Naive thymus-derived CD8-positive, alpha-beta T cell (primary cell): Measurements from ENCODE around the gene ANO2. TPM values are rescaled to one million over a fixed set of nuclear protein-coding genes. Genes with fewer than 3 reads are reported as not detected.
A peak's percentile ranks its signal among the peaks of the same experiment; 100 is the strongest.

Source experiments
- ATAC-seq, 2 donors: fragments of 150-1000 bp; cut with Tn5 transposase in 1 of 2; sonication (Bioruptor Pico), chemical (Tn5 transposase) in 1 of 2; 1 replicate in 1 of 2; 2 replicates in 1 of 2; pipeline ENCODE4 v1.10.0; 2021; ENCODE audit warnings: mild to moderate bottlenecking in 2 of 2, moderate library complexity in 2 of 2
- POLR2A ChIA-PET: fragments of 350-600 bp; sonication (Branson Sonifier 250); formaldehyde crosslinking; loops from one replicate; lab custom pipeline; 2021; ENCODE audit warnings: antibody characterized with exemption; lab: Charles Lee
- DNase-seq, 10 donors: peaks; one replicate each; pipeline versions ENCODE4 v3.0.0 to v3.0.0-alpha.2; 2020 to 2022
- H3K27ac Mint-ChIP-seq, 10 donors: one replicate each; pipeline ENCODE4 v1.8.0; 2020 to 2022; ENCODE audit warnings: mild to moderate bottlenecking in 10 of 10, mixed read lengths in 10 of 10, moderate library complexity in 4 of 10, inconsistent platforms in 1 of 10
- H3K27me3 Mint-ChIP-seq, 5 donors: one replicate each; pipeline ENCODE4 v1.8.0; 2021 to 2022; ENCODE audit warnings: mixed read lengths in 5 of 5
- H3K36me3 Mint-ChIP-seq, 3 donors: one replicate each; pipeline ENCODE4 v1.8.0; 2020 to 2022; ENCODE audit warnings: mixed read lengths in 3 of 3, mild to moderate bottlenecking in 2 of 3, inconsistent platforms in 1 of 3
- H3K4me1 Mint-ChIP-seq, 4 donors: one replicate each; pipeline ENCODE4 v1.8.0; 2021 to 2022; ENCODE audit warnings: mixed read lengths in 4 of 4
- H3K4me3 Mint-ChIP-seq, 10 donors: one replicate each; pipeline ENCODE4 v1.8.0; 2020 to 2022; ENCODE audit warnings: mild to moderate bottlenecking in 10 of 10, mixed read lengths in 10 of 10, moderate library complexity in 6 of 10, inconsistent platforms in 1 of 10
- H3K9me3 Mint-ChIP-seq, 9 donors: one replicate each; pipeline ENCODE4 v1.8.0; 2020 to 2022; ENCODE audit warnings: mixed read lengths in 9 of 9, mild to moderate bottlenecking in 3 of 9, inconsistent platforms in 1 of 9, moderate library complexity in 1 of 9
- polyA plus RNA-seq, 3 donors: library from polyadenylated mRNA; unstranded; fragments of 300-500 nt; fragmentation: Illumina TruSeq; gene quantifications; one replicate each; pipeline ENCODE4 v1.2.3, GENCODE V29; 2021
- total RNA-seq, 8 experiments: library from RNA in 2 of 8; stranded (reverse) in 2 of 8; gene quantifications; one replicate each; pipeline ENCODE4 v1.2.3 and lab custom pipeline; 2021 to 2026

The ANO2 gene
- total and polyA plus RNA-seq, 5 experiments from 2014 or later, result not detected

DNA sequence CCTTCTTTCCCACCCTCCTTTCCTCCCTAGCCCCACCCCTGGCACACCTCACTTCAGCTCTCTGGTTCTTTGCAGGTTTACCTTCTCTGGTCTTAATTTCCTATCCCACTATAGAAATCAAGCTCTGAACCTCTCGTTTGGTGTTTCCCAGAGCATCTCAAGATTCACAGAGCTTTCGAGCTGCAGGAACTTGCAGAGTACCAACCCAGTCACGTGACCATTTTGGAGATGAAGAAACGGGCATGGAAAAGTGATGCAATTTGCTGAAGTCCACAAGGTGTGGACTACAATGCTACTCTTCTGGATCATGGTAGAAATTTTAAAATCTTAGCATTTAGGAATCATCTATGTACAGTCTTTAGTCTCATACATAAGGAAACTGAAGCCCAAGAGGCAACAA, 307.4 kb downstream of the ANO2 start:
- Mint-ChIP-seq H3K4me3 (no peak overlapping the region), H3K27me3 (peaks cover 6 to 28% (median 15%) of the 10 kb centered on the region in 5 donors), H3K27ac (no peak overlapping the region), H3K4me1 (peaks cover 0 to 6% (median 1%) of the 10 kb centered on the region in 4 donors), H3K9me3 (peaks cover 0 to 7% (median 0%) of the 10 kb centered on the region in 9 donors), H3K36me3 (no peaks in the 10 kb centered on the region)
- no peak for ATAC-seq
- POLR2A ChIA-PET, result no interaction called here
- DNase-seq, result no peak

DNA sequence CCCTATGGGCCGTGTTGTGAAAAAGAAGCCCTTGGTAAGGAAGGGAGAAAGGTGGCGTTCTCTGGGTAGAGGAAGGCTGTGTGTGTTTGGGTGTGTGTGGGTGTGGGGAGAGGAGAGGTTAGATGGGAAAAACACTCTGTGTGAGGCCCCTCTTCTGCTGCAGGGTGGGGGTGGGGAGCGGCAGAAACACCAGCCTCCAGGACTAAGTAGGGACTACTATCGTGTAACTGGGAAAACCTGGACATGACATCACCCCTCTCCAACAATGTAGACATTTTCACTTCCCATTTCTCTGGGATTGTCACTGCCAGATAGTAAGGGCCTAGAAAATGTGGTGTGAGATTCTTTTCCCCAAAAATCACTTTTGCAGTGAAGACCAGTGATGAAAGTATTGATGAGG, 308.2 kb downstream of the ANO2 start:
- Mint-ChIP-seq H3K9me3 (peaks cover 0 to 7% (median 0%) of the 10 kb centered on the region in 9 donors), H3K4me3 (no peak overlapping the region), H3K27ac (no peak overlapping the region), H3K27me3 (peaks cover 5 to 23% (median 16%) of the 10 kb centered on the region in 5 donors), H3K36me3 (no peaks in the 10 kb centered on the region), H3K4me1 (peaks cover 0 to 6% (median 1%) of the 10 kb centered on the region in 4 donors)
- POLR2A ChIA-PET, result no interaction called here
- DNase-seq, result no peak
- no peak for ATAC-seq

DNA sequence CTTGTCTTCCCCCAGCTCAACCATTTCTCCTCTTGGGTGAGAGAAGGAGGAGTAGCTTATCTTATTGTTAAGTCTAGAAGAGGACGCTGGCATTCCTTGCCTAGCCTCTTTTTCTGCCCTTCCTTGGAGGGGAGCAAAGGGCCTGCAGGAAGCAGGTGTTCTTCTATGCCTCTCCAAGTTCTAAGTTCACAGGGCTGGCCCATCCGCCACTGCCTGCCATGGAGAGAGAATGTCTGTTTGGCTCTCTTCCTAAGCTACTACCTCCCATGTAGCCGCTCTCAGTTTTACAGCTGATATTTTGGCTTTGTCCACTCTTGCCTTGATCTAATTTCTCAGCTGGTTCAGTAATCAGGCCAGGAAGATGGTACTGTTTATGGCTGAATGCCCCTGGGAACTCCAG, 312.0 kb downstream of the ANO2 start:
- Mint-ChIP-seq H3K36me3 (no peaks in the 10 kb centered on the region), H3K9me3 (no peaks in the 10 kb centered on the region), H3K27ac (no peak overlapping the region), H3K27me3 (peaks cover 3 to 34% (median 11%) of the 10 kb centered on the region in 5 donors), H3K4me1 (peaks cover 0 to 6% (median 2%) of the 10 kb centered on the region in 4 donors), H3K4me3 (no peak overlapping the region)
- no peak for ATAC-seq
- DNase-seq, result no peak
- POLR2A ChIA-PET, result no interaction called here

DNA sequence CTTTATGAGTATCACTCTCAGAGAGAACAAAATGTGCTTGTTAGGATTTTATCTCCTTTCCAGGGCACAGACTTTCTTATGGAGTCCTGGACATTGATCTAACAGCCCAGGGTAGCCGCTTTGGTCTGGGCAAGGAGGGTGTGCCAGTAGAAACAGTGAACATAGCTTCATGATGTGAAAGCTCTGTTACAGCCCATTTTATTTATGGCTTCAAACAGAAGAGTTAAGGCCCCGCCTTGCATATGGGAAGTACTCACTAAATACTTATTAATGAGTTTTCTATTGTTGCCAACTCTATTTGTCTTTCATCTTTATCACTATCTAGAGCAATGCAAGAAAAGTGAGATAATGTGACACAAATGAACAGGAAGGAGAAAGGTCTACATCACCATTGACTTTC, 312.6 kb downstream of the ANO2 start:
- peaks cover 3 to 34% (median 11%) of the 10 kb centered on the region in 5 donors for H3K27me3 Mint-ChIP-seq

DNA sequence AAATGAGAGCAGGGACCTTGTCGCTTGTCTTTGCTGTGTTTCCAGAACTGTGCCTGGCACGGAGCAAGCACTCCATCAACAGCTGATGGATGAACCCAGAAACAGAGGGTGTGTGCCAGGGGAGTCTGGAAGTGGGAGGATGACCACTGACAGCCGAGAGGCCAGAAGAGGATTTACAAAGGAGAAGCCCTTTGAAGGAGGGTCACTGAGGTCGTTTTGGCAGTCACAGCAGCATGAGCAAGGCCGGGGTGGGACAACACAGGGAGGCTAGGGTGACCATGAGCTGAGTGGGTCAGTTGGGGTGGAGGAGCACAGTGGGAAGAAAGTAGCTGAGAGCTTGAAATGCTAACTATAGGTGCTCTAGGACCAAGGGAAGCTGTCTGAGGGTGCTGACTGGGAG, 313.6 kb downstream of the ANO2 start:
- ATAC-seq, result no peak
- no peak overlapping the region for H3K4me3 Mint-ChIP-seq
- no peak overlapping the region for H3K27ac Mint-ChIP-seq
- H3K36me3 Mint-ChIP-seq, result no peaks in the 10 kb centered on the region
- POLR2A ChIA-PET, result no interaction called here
- H3K27me3 Mint-ChIP-seq, result peaks cover 3 to 34% (median 8%) of the 10 kb centered on the region in 5 donors
- H3K4me1 Mint-ChIP-seq, result peaks cover 0 to 5% (median 2%) of the 10 kb centered on the region in 4 donors
- no peak for DNase-seq
- no peaks in the 10 kb centered on the region for H3K9me3 Mint-ChIP-seq

More for the DNA sequence above, 312.6 kb downstream of the ANO2 start:
- Mint-ChIP-seq H3K36me3 (no peaks in the 10 kb centered on the region), H3K9me3 (no peaks in the 10 kb centered on the region), H3K4me3 (no peak overlapping the region), H3K4me1 (peaks cover 0 to 6% (median 2%) of the 10 kb centered on the region in 4 donors), H3K27ac (no peak overlapping the region)
- POLR2A ChIA-PET, result no interaction called here
- DNase-seq, result no peak
- ATAC-seq, result no peak

DNA sequence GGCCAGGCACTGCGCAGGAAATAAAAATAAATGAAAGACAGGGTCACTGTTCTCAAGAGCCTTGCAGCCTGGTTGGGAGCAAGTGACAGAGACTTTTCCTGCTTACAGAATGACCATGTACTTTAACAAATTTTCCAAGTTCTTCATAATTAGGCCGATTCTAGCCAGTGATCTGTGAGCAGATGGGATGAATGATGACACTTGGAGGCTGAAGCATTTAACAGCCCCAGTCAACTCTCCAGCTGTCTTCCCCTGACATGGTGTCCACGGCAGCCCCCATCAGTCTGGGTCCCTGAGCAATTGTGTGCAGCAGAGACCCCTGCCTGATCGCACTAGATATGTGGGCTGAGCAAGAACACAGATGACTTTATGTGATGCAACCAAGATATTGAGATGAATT, 314.3 kb downstream of the ANO2 start:
- Mint-ChIP-seq H3K36me3 (no peaks in the 10 kb centered on the region), H3K9me3 (no peaks in the 10 kb centered on the region), H3K4me3 (no peak overlapping the region), H3K4me1 (peaks cover 0 to 4% (median 0%) of the 10 kb centered on the region in 4 donors), H3K27ac (peak overlapping the region in 1 of 10 donors; percentile 44), H3K27me3 (peaks cover 3 to 41% (median 12%) of the 10 kb centered on the region in 5 donors)
- no peak for DNase-seq
- POLR2A ChIA-PET, result no interaction called here
- ATAC-seq, result no peak

DNA sequence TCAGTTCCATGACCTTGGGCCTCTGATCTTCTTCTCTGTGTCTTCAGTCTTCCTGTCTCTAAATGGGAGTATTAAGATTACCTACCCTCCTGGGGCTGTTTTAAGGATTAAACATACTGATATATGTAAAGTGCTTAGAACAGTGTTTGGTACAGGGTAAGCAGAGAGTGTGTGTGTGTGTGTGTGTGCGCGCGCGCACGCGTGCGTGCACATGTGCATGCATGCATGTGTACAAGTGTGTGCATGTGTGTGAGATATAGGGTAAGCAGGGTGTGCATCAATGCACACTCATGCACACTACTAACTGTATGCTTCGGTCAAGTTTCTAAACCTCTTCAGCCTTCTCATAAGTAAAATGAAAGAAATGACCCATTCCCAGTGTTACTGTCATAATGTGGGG, 316.6 kb downstream of the ANO2 start:
- Mint-ChIP-seq H3K27ac (no peak overlapping the region), H3K4me3 (no peak overlapping the region), H3K9me3 (no peaks in the 10 kb centered on the region), H3K36me3 (no peaks in the 10 kb centered on the region), H3K27me3 (peaks cover 0 to 46% (median 19%) of the 10 kb centered on the region in 5 donors), H3K4me1 (peaks cover 0 to 2% (median 0%) of the 10 kb centered on the region in 4 donors)
- ATAC-seq (no peak), DNase-seq (no peak)
- POLR2A ChIA-PET, result no interaction called here

DNA sequence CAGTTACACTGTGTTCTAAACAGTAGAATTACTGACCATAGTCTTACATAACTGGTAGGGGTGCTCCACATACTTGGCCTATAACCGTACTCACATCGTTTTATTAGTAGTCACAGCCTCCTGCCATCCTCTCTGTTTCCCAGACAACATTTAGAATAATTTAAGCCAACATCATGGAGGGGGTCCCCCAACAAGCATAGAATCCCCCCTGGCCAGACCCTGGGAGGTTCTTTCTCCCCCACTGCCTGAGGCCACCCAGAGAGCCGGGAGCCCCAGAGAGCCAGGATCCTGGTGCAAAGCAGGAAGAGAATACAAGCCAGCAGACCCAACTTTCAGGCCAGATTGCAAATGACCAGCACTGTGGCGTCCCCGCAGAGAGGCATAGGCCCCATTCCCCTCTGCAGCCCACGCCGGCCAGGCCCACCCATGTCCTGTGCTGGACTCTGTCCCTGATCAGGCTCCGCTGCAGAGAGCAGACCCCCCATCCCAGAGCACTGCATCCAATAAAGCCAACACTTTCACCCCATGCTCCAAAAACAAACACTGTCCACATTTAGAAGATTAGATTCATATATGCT, 317.9 kb downstream of the ANO2 start:
- Mint-ChIP-seq H3K27me3 (peaks cover 0 to 41% (median 15%) of the 10 kb centered on the region in 5 donors), H3K4me1 (peaks cover 0 to 2% (median 0%) of the 10 kb centered on the region in 4 donors), H3K36me3 (no peaks in the 10 kb centered on the region), H3K9me3 (no peaks in the 10 kb centered on the region), H3K27ac (no peak overlapping the region), H3K4me3 (no peak overlapping the region)
- POLR2A ChIA-PET, result no interaction called here
- no peak for ATAC-seq
- no peak for DNase-seq

DNA sequence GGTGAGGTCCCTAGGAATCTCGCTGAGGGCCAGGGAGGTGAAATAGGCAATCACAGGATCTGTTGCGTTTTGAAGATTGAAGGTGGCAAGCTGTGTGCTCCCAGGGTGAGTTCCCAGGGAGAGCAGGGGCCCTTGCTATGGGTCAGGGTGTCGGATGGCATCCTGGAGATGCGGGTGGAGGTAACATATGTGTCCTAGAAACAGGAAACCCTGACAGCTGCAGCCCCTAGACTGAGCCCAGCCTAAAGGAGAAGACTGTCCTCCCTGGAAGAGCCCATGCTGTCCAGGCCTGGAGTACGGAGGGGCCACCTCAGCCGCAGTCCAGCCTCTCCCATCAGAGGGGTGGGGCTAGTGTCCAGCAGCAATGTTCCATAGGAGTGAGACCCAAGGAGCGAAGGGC, 318.9 kb downstream of the ANO2 start:
- Mint-ChIP-seq H3K9me3 (no peaks in the 10 kb centered on the region), H3K27ac (peak overlapping the region in 1 of 10 donors; percentile 77), H3K27me3 (peaks cover under 1 to 41% (median 20%) of the 10 kb centered on the region in 5 donors), H3K4me1 (peaks cover 0 to 4% (median 0%) of the 10 kb centered on the region in 4 donors), H3K36me3 (no peaks in the 10 kb centered on the region), H3K4me3 (no peak overlapping the region)
- ATAC-seq (no peak), DNase-seq (no peak)
- POLR2A ChIA-PET, result no interaction called here

DNA sequence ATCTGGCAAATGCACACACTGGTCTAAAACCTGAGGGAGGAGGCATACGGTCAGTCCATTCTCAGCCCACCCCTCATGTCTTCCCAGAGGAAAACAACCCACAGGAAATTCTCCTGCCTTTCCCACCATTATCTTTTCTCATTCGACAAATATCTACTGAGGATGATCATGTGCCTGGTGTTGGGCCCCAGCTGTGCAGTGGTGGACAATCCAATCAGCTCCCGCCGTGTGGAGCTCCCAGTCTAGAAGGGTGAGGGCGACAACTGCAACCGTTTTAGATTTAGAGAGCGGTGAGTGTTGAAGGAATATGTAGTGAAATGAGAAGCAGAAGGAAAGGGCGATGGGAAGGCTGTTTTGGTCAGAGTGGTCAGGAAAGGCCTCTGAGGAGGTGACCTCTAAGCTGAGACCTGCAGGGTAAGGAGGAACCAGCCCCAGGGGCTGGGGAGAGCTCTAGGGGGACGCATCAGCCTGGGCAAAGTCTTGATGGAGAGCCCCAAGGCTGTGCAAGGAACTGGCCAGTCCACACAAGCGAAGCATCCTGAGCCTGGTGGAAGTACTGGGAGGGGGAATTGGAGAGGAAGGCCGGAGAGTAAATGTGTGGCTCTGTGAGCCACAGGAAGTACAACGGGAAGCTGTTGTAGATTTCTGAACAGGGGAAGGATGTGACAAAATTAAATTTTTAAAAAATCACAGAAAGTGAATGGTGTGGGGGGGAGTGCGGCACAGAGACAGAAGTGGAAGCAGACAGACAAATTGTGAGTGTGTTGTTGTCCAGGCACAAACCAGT, 320.4 kb downstream of the ANO2 start:
- H3K4me1 Mint-ChIP-seq, result peaks cover 0 to 4% (median 0%) of the 10 kb centered on the region in 4 donors
- H3K4me3 Mint-ChIP-seq, result no peak overlapping the region
- H3K27ac Mint-ChIP-seq, result peak overlapping the region in 1 of 10 donors; percentile 45
- H3K27me3 Mint-ChIP-seq, result peaks cover 5 to 47% (median 23%) of the 10 kb centered on the region in 5 donors
- ATAC-seq, result no peak
- no peak for DNase-seq
- H3K9me3 Mint-ChIP-seq, result no peaks in the 10 kb centered on the region
- POLR2A ChIA-PET, result no interaction called here
- no peaks in the 10 kb centered on the region for H3K36me3 Mint-ChIP-seq

DNA sequence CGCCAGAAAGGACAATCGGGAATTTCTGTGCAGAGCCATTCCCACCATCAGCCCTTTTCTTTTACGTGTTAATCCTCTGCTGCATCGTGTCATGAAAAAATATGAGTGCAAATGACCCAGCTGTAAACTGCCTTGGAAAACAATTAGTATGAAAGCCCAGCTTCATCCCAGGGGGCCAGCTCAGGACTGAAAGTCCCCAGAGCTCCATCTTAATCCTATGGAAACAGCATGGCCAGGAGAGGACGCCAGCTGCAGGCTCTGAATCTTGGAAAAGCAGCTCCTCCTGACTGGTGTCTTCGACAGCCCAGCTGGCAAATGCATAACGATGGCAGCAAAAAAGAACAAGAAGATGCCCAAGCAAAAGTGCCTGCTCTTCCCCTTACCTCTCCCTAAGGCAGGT, 321.6 kb downstream of the ANO2 start:
- Mint-ChIP-seq H3K27me3 (peaks cover 5 to 45% (median 26%) of the 10 kb centered on the region in 5 donors), H3K27ac (no peak overlapping the region), H3K4me3 (no peak overlapping the region), H3K9me3 (peaks cover 0 to 2% (median 0%) of the 10 kb centered on the region in 9 donors), H3K4me1 (peaks cover 0 to 2% (median 0%) of the 10 kb centered on the region in 4 donors), H3K36me3 (no peaks in the 10 kb centered on the region)
- ATAC-seq (no peak), DNase-seq (no peak)
- POLR2A ChIA-PET, result no interaction called here

DNA sequence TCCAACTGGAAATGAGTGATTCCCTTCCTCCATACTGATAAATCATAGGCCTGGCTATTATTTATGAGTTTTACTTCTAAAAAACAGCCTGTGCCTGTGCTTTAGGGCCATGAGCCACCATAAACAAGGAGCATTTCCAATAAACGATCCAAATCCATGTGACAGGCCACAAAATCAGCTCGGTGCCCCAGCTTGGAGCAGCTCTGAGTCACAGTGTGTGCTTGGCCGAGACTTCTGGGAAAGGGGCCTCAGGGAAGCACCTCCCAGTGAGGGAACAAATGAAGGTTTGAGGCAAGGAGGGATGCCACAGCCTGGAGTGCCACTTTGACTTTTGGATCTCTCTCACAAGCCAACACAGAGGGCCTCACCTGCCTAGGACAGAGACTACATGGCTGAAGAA, 322.8 kb downstream of the ANO2 start:
- POLR2A ChIA-PET, result no interaction called here
- Mint-ChIP-seq H3K9me3 (peaks cover 0 to 2% (median 0%) of the 10 kb centered on the region in 9 donors), H3K36me3 (no peaks in the 10 kb centered on the region), H3K4me1 (peaks cover 0 to 2% (median 0%) of the 10 kb centered on the region in 4 donors), H3K4me3 (no peak overlapping the region), H3K27ac (no peak overlapping the region), H3K27me3 (peaks cover 5 to 43% (median 26%) of the 10 kb centered on the region in 5 donors)
- DNase-seq (no peak), ATAC-seq (no peak)

DNA sequence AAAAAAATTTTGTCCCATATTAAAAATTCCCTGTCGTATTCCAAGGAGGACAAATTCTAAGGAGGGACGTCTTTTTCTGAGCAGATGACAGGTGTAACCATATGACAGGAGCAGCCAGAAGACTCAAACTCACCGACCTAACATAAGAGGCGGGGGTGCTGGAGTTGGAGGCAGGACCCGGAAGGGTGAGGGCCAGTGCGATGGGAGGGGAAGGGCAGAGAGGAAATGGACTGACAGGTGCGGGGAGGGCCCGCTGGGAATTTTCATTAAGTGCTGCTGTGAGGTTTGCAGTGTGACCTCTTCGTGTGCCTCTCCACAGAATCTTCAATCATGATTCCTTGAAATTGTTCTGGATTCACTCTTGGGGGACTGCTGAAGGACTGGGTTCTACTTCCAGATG, 323.7 kb downstream of the ANO2 start:
- no peak overlapping the region for H3K27ac Mint-ChIP-seq
- POLR2A ChIA-PET, result no interaction called here
- H3K4me3 Mint-ChIP-seq, result no peak overlapping the region
- H3K9me3 Mint-ChIP-seq, result peaks cover 0 to 2% (median 0%) of the 10 kb centered on the region in 9 donors
- H3K36me3 Mint-ChIP-seq, result no peaks in the 10 kb centered on the region
- H3K27me3 Mint-ChIP-seq, result peaks cover 5 to 38% (median 26%) of the 10 kb centered on the region in 5 donors
- DNase-seq, result no peak
- no peak for ATAC-seq
- H3K4me1 Mint-ChIP-seq, result peaks cover 0 to 2% (median 0%) of the 10 kb centered on the region in 4 donors
